ENCODE measurements around the gene HSF5. TPM values are rescaled to one million over a fixed set of nuclear protein-coding genes. Genes with fewer than 3 reads are reported as not detected.

The HSF5 gene
- total and polyA plus RNA-seq, 7 experiments from 2014 or later = 0.34 to 4.0 (median 3.0) TPM

GRCh38 chr17:58528443-58528842, 40.2 kb upstream of the HSF5 start:
- H3K27ac Mint-ChIP-seq = no peak overlapping the region

GRCh38 chr17:58527949-58528348, 39.7 kb upstream of the HSF5 start:
- Mint-ChIP-seq H3K36me3 (no peaks in the 10 kb centered on the region), H3K4me3 (no peak overlapping the region), H3K9me3 (no peaks in the 10 kb centered on the region), H3K27ac (no peak overlapping the region), H3K27me3 (peaks cover 0 to 35% (median 12%) of the 10 kb centered on the region in 5 donors), H3K4me1 (peaks cover 0 to 32% (median 4%) of the 10 kb centered on the region in 7 donors)
- Histone ChIP-seq H3K36me3 (ENCODE audit: control insufficient read depth in 2 of 3, insufficient read depth in 3 of 3, low read length in 3 of 3) (no peaks in the 10 kb centered on the region), H3K4me1 (ENCODE audit: control insufficient read depth in 2 of 2, insufficient read depth in 2 of 2, low read length in 2 of 2) (peaks cover 0 to 4% of the 10 kb centered on the region in 2 donors), H3K27ac (ENCODE audit: low read depth, low read length) (no peak overlapping the region), H3K4me3 (ENCODE audit: low read length) (no peak overlapping the region), H3K9me3 (ENCODE audit: control insufficient read depth in 2 of 3, low read length in 3 of 3) (no peaks in the 10 kb centered on the region), H3K27me3 (ENCODE audit: control insufficient read depth in 2 of 2, insufficient read depth in 2 of 2, low read length in 2 of 2) (peaks cover 0 to 3% of the 10 kb centered on the region in 2 donors)
- intact Hi-C loops (cut with micrococcal nuclease) = no loop called here
- ATAC-seq (no peak), DNase-seq (no peak)
- ChIA-PET CTCF (interaction anchor here (0.5 to 1.1 kb wide), 3 partner anchors 20 to 615 kb away, joined by 3 to 7 read pairs (median 4); no protein-coding TSS in a partner anchor), POLR2A (interaction anchor here (0.7 kb wide), 1 partner anchor 104 kb away, joined by 3 read pairs; no protein-coding TSS in a partner anchor)

More at GRCh38 chr17:58528443-58528842, 40.2 kb upstream of the HSF5 start:
- no peaks in the 10 kb centered on the region for H3K9me3 ChIP-seq (ENCODE audit: control insufficient read depth in 2 of 3, low read length in 3 of 3)
- ATAC-seq = no peak
- H3K27ac ChIP-seq (ENCODE audit: low read depth, low read length) = no peak overlapping the region
- no peak overlapping the region for H3K4me3 ChIP-seq (ENCODE audit: low read length)
- POLR2A ChIA-PET = no interaction called here
- peaks cover 0 to 32% (median 4%) of the 10 kb centered on the region in 7 donors for H3K4me1 Mint-ChIP-seq
- intact Hi-C loops (cut with micrococcal nuclease) = no loop called here
- no peaks in the 10 kb centered on the region for H3K36me3 Mint-ChIP-seq
- H3K27me3 Mint-ChIP-seq = peaks cover 0 to 40% (median 17%) of the 10 kb centered on the region in 5 donors
- no peak overlapping the region for H3K4me3 Mint-ChIP-seq
- no peaks in the 10 kb centered on the region for H3K36me3 ChIP-seq (ENCODE audit: control insufficient read depth in 2 of 3, insufficient read depth in 3 of 3, low read length in 3 of 3)
- CTCF ChIA-PET = interaction anchor here (0.5 to 1.1 kb wide), 2 partner anchors 20 to 184 kb away, joined by 4 to 7 read pairs; no protein-coding TSS in a partner anchor
- H3K9me3 Mint-ChIP-seq = no peaks in the 10 kb centered on the region
- H3K27me3 ChIP-seq (ENCODE audit: control insufficient read depth in 2 of 2, insufficient read depth in 2 of 2, low read length in 2 of 2) = peaks cover 0 to 3% of the 10 kb centered on the region in 2 donors
- DNase-seq = no peak
- H3K4me1 ChIP-seq (ENCODE audit: control insufficient read depth in 2 of 2, insufficient read depth in 2 of 2, low read length in 2 of 2) = peaks cover 0 to 4% of the 10 kb centered on the region in 2 donors

- Histone ChIP-seq H3K4me3 (ENCODE audit: low read length) (no peak overlapping the region), H3K9me3 (ENCODE audit: control insufficient read depth in 2 of 3, low read length in 3 of 3) (no peaks in the 10 kb centered on the region), H3K4me1 (ENCODE audit: control insufficient read depth in 2 of 2, insufficient read depth in 2 of 2, low read length in 2 of 2) (peaks cover 0 to 2% of the 10 kb centered on the region in 2 donors), H3K27ac (ENCODE audit: low read depth, low read length) (no peak overlapping the region), H3K27me3 (ENCODE audit: control insufficient read depth in 2 of 2, insufficient read depth in 2 of 2, low read length in 2 of 2) (peaks cover 0 to 2% of the 10 kb centered on the region in 2 donors), H3K36me3 (ENCODE audit: control insufficient read depth in 2 of 3, insufficient read depth in 3 of 3, low read length in 3 of 3) (no peaks in the 10 kb centered on the region)
- Mint-ChIP-seq H3K4me3 (no peak overlapping the region), H3K36me3 (no peaks in the 10 kb centered on the region), H3K27me3 (peaks cover 0 to 29% (median 9%) of the 10 kb centered on the region in 5 donors), H3K27ac (peak overlapping the region in 1 of 9 donors; percentile 84), H3K9me3 (no peaks in the 10 kb centered on the region), H3K4me1 (peaks cover 0 to 30% (median 2%) of the 10 kb centered on the region in 7 donors)
- DNase-seq = no peak
- ATAC-seq = no peak
- intact Hi-C loops (cut with micrococcal nuclease) = no loop called here
- ChIA-PET POLR2A (interaction anchor here (0.6 to 0.7 kb wide), 2 partner anchors 105 to 143 kb away, joined by 3 read pairs; no protein-coding TSS in a partner anchor), CTCF (interaction anchor here (0.8 to 1.2 kb wide), 2 partner anchors 9 to 616 kb away, joined by 3 read pairs; no protein-coding TSS in a partner anchor)
These were observed 39.1 kb upstream of the HSF5 start for GRCh38 chr17:58527306-58527705.

- H3K27me3 ChIP-seq (ENCODE audit: control insufficient read depth in 2 of 2, insufficient read depth in 2 of 2, low read length in 2 of 2) = no peaks in the 10 kb centered on the region
- ChIA-PET POLR2A (no interaction called here), CTCF (no interaction called here)
- Mint-ChIP-seq H3K4me3 (no peak overlapping the region), H3K9me3 (no peaks in the 10 kb centered on the region), H3K27me3 (peaks cover 0 to 14% (median 9%) of the 10 kb centered on the region in 5 donors), H3K27ac (peak overlapping the region in 1 of 9 donors; percentile 40), H3K4me1 (peaks cover 0 to 26% (median 0%) of the 10 kb centered on the region in 7 donors), H3K36me3 (no peaks in the 10 kb centered on the region)
- H3K4me3 ChIP-seq (ENCODE audit: low read length) = no peak overlapping the region
- H3K9me3 ChIP-seq (ENCODE audit: control insufficient read depth in 2 of 3, low read length in 3 of 3) = no peaks in the 10 kb centered on the region
- H3K4me1 ChIP-seq (ENCODE audit: control insufficient read depth in 2 of 2, insufficient read depth in 2 of 2, low read length in 2 of 2) = no peaks in the 10 kb centered on the region
- DNase-seq (no peak), ATAC-seq (no peak)
- H3K27ac ChIP-seq (ENCODE audit: low read depth, low read length) = no peak overlapping the region
- intact Hi-C loops (cut with micrococcal nuclease) = no loop called here
- H3K36me3 ChIP-seq (ENCODE audit: control insufficient read depth in 2 of 3, insufficient read depth in 3 of 3, low read length in 3 of 3) = no peaks in the 10 kb centered on the region
These were observed 37.0 kb upstream of the HSF5 start for GRCh38 chr17:58525239-58525638.

GRCh38 chr17:58521680-58522079, 33.5 kb upstream of the HSF5 start:
- ChIA-PET CTCF (no interaction called here), POLR2A (interaction anchor here (1.3 kb wide), 1 partner anchor 190 kb away, joined by 3 read pairs; no protein-coding TSS in a partner anchor)
- Histone ChIP-seq H3K27ac (ENCODE audit: low read depth, low read length) (no peak overlapping the region), H3K36me3 (ENCODE audit: control insufficient read depth in 2 of 3, insufficient read depth in 3 of 3, low read length in 3 of 3) (peaks cover 0 to 4% (median 0%) of the 10 kb centered on the region in 3 experiments), H3K27me3 (ENCODE audit: control insufficient read depth in 2 of 2, insufficient read depth in 2 of 2, low read length in 2 of 2) (no peaks in the 10 kb centered on the region), H3K9me3 (ENCODE audit: control insufficient read depth in 2 of 3, low read length in 3 of 3) (no peaks in the 10 kb centered on the region), H3K4me1 (ENCODE audit: control insufficient read depth in 2 of 2, insufficient read depth in 2 of 2, low read length in 2 of 2) (peaks cover 8 to 13% of the 10 kb centered on the region in 2 donors), H3K4me3 (ENCODE audit: low read length) (no peak overlapping the region)
- H3K4me3 Mint-ChIP-seq = no peak overlapping the region
- peaks cover 0 to 5% (median 0%) of the 10 kb centered on the region in 5 donors for H3K27me3 Mint-ChIP-seq
- no peak overlapping the region for H3K27ac Mint-ChIP-seq
- DNase-seq (no peak), ATAC-seq (no peak)
- intact Hi-C loops (cut with micrococcal nuclease) = no loop called here
- peaks cover 4 to 26% (median 16%) of the 10 kb centered on the region in 7 donors for H3K4me1 Mint-ChIP-seq
- H3K36me3 Mint-ChIP-seq = no peaks in the 10 kb centered on the region
- H3K9me3 Mint-ChIP-seq = peaks cover 0 to 5% (median 0%) of the 10 kb centered on the region in 11 donors

GRCh38 chr17:58520843-58521430, 32.7 kb upstream of the HSF5 start:
- POLR2A ChIA-PET = interaction anchor here (0.9 to 1.3 kb wide), 2 partner anchors 111 to 189 kb away, joined by 3 read pairs; no protein-coding TSS in a partner anchor
- no peak overlapping the region for H3K4me3 ChIP-seq (ENCODE audit: low read length)
- no peak overlapping the region for H3K4me3 Mint-ChIP-seq
- peaks cover 13 to 14% of the 10 kb centered on the region in 2 donors for H3K4me1 ChIP-seq (ENCODE audit: control insufficient read depth in 2 of 2, insufficient read depth in 2 of 2, low read length in 2 of 2)
- CTCF ChIA-PET = no interaction called here
- no peaks in the 10 kb centered on the region for H3K9me3 ChIP-seq (ENCODE audit: control insufficient read depth in 2 of 3, low read length in 3 of 3)
- peaks cover 0 to 8% (median 0%) of the 10 kb centered on the region in 3 experiments for H3K36me3 ChIP-seq (ENCODE audit: control insufficient read depth in 2 of 3, insufficient read depth in 3 of 3, low read length in 3 of 3)
- peak overlapping the region in 1 of 9 donors; percentile 46 for H3K27ac Mint-ChIP-seq
- intact Hi-C loops (cut with micrococcal nuclease) = no loop called here
- ATAC-seq = no peak
- peaks cover 11 to 29% (median 24%) of the 10 kb centered on the region in 7 donors for H3K4me1 Mint-ChIP-seq
- no peak overlapping the region for H3K27ac ChIP-seq (ENCODE audit: low read depth, low read length)
- H3K27me3 Mint-ChIP-seq = peaks cover 0 to 5% (median 0%) of the 10 kb centered on the region in 5 donors
- H3K36me3 Mint-ChIP-seq = no peaks in the 10 kb centered on the region
- H3K9me3 Mint-ChIP-seq = peaks cover 0 to 5% (median 0%) of the 10 kb centered on the region in 11 donors
- no peak for DNase-seq
- no peaks in the 10 kb centered on the region for H3K27me3 ChIP-seq (ENCODE audit: control insufficient read depth in 2 of 2, insufficient read depth in 2 of 2, low read length in 2 of 2)

Data from naive thymus-derived CD4-positive, alpha-beta T cell (primary cell).